ENCODE results near the gene PSMD3.

The PSMD3 gene

DNA sequence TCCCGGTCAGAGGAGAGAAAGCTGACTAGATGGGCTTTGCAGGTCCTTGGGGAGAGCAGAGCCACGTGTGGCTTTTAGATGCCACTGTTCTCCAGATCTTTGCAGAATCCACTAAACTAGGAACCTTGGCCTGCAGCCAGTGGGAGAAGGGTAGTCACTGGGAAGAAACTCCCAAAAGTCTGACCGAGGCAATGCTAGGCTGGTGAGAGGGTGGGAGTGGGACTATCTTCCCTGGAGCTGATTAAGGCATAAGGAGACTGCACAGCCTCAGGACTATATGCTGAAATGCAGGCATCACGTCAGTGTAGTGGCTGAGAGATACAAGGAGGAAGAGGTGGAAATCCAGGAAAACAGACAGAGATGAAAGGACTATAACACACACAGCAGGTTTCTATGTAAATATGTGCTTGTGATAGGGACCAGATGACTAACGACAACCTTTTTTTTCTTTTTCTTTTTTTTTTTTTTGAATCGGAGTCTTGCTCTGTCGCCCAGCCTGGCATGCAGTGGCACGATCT lies 20.0 kb upstream of the PSMD3 start:
- no peak for DNase-seq (ENCODE audit: low read depth)

DNA sequence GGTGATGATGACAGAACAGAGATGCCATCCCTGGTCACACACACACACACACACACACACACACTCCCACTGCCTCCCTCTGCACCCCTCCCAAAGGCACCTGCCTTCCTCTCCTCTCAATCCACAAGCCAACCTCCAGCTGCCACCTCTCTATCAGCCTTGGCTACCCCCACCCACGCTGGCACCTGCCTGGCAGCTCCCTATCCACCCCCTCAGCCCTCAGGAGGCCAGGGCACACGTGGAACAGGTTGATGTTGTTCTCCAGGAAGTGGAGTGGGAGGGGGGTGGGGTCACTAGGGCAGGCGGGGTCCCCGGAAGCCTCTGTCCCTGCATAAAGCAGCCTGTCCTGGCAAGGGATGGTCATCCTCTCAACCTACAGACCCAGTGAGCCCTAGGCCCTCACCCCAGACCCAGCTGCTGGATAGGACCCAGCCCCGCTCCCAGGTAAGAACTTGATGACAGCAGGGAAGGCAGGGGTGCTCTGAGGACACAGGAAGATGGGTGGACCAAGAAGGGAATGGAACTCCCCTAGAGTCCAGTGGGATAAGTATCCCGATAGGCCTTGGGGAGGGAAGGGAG lies 17.9 kb upstream of the PSMD3 start, which contains the start of gene GSDMA:
Gene GSDMA (plus strand): TSS at position 363 of the 579 bp plus-strand sequence. CDS start 2,684 bp downstream, outside the sequence.
- no peak for DNase-seq (ENCODE audit: low read depth)

DNA sequence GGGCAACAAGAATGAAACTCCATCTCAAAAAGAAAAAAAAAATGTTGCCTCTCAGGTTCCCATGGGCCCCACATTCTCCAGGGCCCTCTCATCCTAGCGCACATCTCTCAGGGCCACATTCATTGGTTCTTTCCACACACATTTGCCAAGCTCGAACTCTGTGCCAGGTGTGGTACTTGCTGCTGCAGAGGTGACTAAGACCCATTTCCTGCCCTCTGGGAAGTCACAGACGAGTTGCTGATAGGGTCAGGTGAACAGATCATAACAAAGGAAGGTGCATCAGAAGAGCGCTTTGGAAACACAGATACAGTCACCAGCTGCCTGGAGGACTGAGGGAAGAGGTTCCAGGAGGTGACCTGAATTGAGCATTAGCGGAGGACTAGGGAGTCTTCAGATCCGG lies 16.8 kb upstream of the PSMD3 start:
- DNase-seq (ENCODE audit: low read depth): no peak

DNA sequence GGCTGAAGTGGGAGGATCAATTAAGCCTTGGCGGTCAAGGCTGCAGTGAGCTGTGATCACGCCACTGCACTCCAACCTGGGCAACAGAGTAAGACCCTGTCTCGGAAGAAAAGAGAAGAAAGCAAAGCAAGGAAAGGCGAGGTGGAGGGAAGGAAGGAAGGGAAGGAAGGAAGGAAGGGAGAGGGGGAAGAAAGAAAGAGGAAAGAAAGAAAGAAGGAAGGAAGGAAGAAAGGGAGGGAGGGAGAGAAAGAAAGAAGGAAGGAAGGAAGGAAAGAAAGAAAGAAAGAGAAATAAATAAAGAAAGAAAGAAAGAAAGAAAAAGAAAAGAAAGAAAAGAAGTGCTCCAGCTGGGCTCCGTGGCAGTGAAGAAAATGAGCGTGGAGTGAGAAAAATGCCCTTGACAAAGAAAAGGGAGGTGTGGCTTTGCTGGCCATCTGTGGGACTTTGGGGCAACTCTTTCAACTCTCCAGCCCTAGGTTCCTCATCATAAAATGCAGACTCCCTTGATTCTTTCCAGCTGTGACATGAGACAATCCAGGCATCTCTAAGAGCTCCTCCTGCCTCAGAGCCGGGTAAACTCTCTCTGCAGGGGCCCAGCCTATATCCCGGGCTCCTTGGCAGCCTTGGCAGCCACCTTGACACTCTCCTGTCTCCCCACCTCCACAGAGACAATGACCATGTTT lies 15.4 kb upstream of the PSMD3 start:
- DNase-seq (ENCODE audit: low read depth): no peak

DNA sequence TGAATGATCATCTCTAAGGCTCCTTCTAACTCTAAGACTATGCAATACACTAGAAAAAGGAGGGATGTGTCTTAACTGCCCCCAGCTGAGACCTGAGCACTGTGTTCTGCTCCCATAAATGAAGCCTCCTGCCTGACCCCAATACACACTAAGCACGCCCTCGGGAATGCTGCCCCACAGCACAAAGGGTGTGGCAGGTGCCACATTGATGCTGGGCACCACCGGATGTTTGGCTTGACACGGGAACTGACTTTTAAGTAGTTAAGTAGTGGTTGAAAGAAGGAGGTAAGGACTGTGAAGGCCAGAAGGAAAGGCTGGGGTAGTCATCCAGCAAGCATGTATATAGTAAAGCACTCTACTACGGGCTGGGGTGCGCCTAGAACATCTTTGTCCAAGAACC lies 13.8 kb upstream of the PSMD3 start:
- no peak for DNase-seq (ENCODE audit: low read depth)

DNA sequence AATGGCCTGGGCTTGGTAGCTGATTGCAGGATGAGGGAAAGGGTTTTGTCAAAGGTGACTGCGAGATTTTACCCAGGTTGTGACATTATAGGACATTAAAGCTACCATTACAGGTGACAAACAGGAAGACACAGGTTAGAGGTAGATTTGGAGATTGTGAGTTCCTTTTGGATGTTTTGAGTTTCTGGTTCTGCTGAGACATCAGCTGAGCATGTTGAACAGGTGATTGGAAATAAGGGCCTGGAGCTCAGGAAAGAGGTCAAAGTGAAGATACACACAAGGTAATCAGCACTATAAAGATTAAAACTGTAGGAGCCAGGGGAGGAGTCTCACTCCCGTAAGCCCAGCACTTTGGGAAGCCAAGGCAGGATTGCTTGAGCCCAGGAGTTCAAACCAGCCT lies 11.8 kb upstream of the PSMD3 start:
- no peak for DNase-seq (ENCODE audit: low read depth)

DNA sequence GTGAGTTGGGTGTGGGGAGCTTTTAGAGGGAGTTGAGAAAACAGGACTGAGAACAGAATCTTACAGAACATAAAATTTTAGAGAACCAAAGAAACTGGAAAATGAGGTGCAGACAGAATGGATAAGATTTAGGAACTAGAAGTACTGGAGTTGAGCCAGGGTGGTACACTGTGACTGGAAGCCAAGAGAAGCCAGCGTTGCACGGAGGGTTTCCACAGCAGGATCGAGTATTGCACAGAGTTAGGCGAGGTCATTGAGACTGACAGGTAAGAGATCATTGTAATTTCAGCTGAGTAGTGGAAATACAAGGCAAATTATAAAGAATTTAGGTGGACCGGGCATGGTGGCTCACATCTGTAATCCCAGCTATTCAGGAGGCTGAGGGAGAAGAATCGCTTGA lies 11.2 kb upstream of the PSMD3 start:
- DNase-seq (ENCODE audit: low read depth): no peak

DNA sequence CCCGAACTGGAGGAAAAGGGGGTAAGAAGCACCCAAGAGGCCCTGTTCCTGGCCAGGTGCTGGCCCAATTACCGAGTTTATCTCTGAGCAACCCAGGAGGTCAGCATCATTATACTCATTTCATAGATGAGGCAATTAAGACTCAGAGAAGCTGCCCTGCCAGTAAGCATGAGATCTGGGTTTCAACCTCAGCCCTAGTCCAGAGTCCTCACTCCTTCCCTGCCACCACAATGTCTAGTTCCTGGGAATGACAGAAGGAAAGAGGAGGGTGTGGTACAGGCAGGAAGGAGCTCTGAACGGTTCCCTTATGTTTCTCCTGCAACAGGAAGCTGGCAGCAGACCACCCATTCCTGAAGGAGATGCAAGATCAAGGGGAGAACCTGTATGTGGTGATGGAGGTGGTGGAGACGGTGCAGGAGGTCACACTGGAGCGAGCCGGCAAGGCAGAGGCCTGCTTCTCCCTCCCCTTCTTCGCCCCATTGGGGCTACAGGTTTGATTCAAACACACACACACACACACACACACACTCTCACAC lies 10.4 kb upstream of the PSMD3 start:
- no peak for DNase-seq (ENCODE audit: low read depth)

DNA sequence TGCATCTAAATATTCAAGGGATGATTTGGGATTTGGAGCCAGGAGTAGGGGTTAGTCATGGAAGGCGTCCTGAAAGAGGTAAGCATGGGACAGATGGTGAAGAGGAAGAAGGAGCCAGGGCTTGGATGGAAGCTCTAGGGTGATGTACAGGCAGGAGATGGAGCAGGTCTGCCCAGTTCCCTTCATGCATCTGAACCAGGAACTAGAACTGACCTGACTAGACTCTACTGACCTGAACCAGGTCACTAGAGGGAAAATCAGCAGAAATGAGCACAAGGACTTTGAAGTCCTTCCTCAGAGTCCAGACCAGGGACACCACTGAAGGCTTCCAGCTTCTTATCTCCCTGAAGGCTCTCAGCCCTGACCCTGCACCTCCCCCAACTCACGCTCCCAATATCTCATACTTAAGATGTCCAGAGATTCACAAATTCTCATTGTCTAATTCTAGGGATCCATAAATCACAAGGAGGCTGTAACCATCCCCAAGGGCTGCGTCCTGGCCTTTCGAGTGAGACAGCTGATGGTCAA lies 9.5 kb upstream of the PSMD3 start:
- DNase-seq (ENCODE audit: low read depth): no peak

DNA sequence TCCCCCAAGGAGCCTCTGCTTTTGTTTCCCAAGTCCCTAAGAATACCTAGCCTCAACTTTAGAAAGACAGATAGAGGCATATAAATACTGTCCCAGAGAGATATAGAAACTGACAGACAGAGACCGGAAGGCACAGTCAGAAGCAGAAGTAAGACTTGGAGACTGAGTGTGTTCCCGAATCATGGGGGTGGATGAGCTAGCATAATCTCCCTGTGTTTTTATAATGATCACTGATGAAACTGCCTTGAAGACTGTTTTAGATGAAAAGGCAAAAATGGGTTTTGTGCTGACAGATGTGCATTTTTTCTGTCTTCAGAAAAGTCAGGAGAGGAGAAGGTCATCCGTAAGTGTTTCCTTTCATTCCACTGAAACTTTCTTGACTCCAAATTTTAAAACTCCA lies 8.3 kb upstream of the PSMD3 start:
- no peak for DNase-seq (ENCODE audit: low read depth)

DNA sequence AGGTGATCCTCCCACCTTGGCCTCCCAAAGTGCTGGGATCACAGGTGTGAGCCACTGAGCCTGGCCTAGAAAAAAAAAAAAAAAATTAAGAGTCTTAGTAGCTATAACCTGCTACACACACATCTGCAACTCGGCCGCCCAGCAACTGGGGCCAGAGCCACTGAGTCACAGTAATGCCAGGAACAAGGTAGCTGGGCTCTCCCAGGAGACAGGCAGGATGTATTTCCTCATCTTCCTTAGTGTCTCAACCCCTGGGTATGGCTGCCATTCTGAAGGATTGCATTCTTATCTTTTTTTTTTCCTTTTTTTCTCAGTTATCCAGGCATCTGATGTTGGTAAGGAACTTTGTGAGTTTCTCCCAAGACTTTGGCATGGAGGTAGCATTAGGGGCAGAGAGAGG lies 7.1 kb upstream of the PSMD3 start:
- DNase-seq (ENCODE audit: low read depth): no peak

DNA sequence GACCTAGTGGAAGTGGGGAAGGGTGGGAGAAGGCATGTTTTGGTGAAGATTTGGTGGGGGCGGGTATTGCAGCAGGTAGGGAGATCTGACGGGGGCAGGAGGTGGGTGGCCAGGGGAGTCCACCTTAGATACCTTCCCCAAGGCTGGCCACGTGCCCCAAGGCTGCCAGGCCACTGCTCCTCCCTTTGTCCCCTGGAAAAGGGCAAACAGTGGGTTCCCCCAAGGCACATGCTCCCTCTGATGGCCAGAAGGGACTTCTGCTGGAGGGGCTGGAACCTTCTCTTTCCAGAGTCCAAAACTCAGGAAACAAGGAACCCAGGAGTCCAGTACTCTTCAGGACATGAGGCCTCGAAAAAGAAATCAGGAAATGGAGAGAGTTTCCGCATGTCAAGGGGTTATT lies 6.2 kb upstream of the PSMD3 start:
- DNase-seq (ENCODE audit: low read depth): no peak

DNA sequence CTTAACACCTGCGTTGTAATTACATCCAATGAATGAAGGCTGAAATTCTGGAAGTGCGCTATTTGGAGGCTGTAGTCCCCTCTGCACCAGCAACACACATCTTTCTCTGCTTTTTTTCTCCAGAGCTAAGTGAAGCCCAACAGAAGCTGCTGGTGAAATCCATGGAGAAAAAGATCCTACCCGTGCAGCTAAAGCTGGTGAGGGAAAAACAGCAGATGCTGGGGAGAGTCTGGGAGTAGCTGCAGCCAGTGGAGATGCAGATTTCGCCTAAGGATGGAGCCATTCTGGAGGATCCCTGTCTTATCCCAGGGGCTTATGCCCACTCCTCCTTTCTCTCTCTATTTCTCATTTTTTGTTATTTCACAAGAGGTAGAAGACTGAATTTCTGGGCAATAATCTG lies 4.8 kb upstream of the PSMD3 start:
- no peak for DNase-seq (ENCODE audit: low read depth)

DNA sequence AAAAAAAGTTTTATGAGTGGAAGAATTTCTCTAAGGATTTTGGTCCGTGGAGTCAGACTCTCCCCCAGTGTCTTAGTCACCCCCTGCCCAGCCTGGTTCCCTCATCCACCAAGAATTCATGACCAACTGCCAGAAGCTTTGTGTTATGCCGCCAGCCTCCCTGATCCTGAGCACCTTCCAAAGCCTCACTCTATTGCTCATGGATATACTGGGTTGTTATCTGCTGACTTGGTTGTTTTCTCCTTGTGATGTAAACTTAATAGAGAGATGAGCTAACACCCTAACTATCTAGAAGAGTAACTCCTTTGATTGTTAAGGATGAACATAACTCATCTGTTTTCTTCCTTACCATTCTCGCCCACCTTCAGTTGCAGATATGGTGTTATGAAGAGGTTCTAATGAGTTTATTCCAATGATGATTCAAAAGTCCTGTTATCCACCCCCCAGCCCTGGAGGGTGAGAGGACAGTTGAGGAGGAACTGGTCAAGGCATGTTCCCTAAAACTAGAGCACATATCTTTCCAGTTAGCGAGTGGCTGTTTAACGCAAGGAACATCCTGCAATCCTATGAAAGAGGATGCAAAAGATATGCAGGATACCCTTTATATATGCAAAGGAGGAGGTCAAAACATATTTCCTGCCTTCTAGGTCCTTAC lies 1.5 kb upstream of the PSMD3 start:
- DNase-seq (ENCODE audit: low read depth): no peak

DNA sequence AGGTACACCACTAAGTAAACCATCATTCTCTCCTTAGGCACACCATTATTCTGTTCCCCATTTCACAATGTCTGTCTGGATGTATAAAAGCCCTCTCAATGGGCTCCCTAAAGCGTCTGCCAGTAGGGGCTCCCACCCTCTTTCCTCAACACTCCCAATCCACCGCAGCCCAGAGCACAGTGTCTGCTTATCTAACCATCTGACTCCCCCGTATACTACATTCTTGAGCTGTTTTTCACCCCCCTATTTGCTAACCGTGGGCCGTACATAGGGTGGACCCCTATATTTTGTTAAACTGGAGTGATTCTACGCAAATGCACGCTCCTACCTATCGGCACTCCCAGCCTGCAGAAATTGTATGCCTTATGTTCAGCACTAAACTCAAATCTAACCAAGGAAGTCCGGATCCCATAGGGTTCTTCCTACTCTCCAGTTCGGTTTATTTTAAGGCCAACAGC lies 685 bp upstream of the PSMD3 start:
- no peak for DNase-seq (ENCODE audit: low read depth)

DNA sequence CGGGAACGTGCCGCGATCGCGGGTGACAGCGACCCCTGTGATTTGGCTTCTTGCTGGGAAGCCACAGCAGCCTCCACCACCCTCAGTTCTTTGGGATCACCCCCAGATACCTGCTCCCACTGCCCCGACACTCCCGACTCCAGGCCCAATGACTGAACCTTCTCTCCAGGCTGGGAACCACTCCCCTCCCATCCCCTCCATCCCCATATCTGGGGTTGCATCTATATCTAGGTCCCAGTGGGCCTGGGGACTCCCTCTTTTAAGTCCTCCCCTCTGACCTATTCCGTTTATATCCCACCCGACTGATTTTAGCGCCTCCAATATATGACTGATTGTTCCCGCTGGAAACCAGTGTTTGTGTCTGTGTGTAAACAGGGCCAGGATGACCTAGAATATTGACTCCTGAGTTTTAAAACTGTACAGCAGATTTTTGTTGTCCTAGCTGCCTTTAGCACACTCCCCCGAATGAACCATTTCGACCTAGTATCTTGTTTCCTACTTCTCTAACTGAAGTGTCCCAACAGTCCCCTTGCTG lies 667 bp downstream of the PSMD3 start:
- no peak for DNase-seq (ENCODE audit: low read depth)

DNA sequence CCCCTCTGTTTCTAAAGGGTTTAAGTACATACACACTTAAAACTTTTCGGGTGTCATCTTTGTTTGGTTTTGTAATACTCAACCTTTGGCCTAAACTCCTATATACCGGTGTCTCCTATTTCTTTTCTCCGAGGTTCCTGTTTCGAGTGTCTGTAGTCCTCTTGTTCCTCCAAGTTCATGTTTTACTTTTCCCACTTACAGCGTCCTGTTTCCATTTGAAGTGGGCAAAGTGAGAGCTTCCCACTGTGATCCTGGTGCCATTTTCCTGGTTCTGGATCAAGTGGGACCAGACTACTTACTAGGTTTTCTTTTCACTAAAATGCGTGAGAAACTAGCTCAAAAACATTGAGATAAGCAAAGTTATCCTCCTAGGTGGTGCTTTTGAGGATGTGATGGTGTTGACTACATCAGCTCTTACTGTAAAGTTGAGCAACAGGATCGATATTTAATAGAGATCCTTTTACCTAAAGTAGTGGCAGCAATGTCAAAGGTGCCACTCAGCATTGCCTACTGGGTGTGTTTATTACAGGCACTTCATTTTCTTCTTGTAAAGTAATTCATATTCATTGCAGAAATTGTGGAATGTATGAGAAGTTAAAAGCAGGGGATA lies 1.3 kb downstream of the PSMD3 start:
- no peak for DNase-seq (ENCODE audit: low read depth)

DNA sequence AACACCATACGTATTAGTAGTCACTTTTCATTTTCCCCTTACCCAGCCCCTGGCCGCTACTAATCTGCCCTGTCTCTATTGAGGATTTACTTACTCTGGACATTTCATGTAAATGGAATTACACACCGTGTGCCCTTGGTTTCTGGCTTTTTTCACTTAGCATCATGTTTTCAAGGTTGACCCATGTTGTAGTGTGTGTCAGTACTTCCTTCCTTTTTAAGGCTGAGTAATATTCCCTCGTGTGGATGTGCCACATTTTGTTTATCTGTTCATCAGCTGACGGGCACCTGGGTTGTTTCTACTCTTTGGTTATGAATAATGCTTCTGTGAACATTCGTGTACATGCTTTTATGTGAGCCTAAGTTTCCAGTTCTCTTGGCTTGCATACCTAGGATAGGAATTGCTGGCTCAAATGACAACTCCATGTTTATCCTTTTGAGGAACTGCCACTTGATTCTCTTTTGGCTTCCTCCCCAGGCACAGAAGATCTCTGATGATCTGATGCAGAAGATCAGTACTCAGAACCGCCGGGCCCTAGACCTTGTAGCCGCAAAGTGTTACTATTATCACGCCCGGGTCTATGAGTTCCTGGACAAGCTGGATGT lies 7.7 kb downstream of the PSMD3 start:
- DNase-seq (ENCODE audit: low read depth): no peak

DNA sequence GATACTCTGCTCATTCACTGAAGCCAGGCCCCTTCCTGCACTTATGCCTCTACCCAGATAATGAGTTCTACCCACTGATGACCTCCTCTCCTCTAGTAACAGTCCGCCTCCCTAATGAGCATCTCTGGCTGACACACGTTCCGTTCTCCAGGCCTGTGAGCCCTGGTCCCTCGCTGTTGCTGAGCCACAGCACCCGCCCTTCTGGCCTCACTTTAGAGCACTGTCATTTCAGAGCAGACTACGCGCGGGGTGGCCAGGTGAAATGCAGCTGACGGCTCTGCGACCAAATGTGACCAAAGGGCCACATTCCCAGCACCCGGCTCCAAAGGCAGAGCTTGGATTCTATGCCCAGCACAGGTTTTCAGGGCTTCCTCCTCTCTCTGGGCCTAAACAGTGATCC lies 13.8 kb downstream of the PSMD3 start:
- no peak for DNase-seq (ENCODE audit: low read depth)

DNA sequence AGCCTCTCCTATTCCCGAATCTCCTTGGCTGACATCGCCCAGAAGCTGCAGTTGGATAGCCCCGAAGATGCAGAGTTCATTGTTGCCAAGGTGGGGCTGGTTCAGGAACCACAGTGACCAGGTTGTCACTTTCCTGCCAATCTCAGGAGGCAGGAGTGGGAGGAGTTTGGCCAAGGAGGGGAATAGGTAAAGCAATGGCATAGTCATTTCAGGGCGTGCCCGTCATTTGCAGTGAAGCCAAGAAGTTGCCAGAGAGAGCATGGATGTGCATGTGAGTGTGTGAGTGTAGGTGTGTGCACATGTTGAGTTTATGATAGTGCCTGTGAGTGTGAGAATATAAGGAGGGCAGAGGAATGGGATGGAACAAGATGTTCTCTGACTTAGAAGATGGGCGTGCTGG lies 14.8 kb downstream of the PSMD3 start:
- no peak for DNase-seq (ENCODE audit: low read depth)

DNA sequence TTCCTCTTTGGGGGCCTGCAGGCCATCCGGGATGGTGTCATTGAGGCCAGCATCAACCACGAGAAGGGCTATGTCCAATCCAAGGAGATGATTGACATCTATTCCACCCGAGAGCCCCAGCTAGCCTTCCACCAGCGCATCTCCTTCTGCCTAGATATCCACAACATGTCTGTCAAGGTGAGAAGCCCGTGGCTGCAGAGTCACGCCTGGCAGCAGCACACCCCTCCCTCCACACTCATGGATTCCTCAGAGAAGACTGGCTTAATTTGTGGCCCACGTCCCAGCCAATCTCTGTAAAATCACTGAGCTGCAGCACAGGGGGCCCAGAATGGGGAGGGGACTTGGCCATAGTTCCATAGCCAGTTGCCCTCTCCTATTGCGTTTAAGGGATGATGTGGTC lies 15.6 kb downstream of the PSMD3 start:
- no peak for DNase-seq (ENCODE audit: low read depth)

DNA sequence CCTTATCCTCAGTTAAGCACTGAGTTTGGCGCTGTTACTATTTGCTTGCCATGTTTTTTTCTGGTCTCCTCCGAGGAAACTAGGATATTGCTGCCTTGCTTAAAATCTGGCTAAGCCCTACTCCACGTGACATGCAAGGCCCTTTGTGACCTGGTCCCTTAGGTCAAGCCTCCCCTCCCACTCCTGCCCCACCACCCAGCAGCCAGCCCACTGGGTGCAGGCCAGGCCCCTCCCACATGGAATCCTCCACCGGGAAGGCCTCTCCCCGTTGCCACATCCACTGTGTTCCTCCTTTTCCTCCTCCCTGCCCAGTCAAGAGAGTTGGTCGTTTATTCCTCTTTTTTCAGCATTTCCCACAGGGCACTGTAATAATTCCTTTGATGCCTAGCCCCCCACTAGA lies 16.2 kb downstream of the PSMD3 start:
- DNase-seq (ENCODE audit: low read depth): no peak

Measured in activated T-cell treated with anti-CD3 and anti-CD28 coated beads for 48 hours (primary cell).